Measurements from ENCODE around the gene CASKIN1. TPM values are rescaled to one million over a fixed set of nuclear protein-coding genes. Genes with fewer than 3 reads are reported as not detected.
A peak's percentile ranks its signal among the peaks of the same experiment; 100 is the strongest.

CASKIN1 gene
- total and polyA plus RNA-seq, 10 of the 15 experiments (the other 5 are each of a cell fraction or from before 2014, with no cell fraction given): 0.03 to 0.33 (median 0.11) TPM; not detected in 5

- TF ChIP-seq PKNOX1 (IDR thresholded peaks at IDR 0.05): no peak
Measured at GRCh38 chr16:2177101-2177500, 19.3 kb downstream of the CASKIN1 start (continued).

GRCh38 chr16:2176047-2176446, 20.4 kb downstream of the CASKIN1 start:
- Histone ChIP-seq H3K9me3 (replicated peaks; ENCODE audit: control insufficient read depth, insufficient read depth, low read length) (no peaks in the 10 kb centered on the region), H2AFZ (ENCODE audit: control insufficient read depth, low read depth, low read length) (no peak overlapping the region), H3K9ac (ENCODE audit: control insufficient read depth, insufficient read depth, low read length) (no peak overlapping the region), H3K4me2 (ENCODE audit: control insufficient read depth, insufficient read depth) (no peak overlapping the region), H3K27ac (ENCODE audit: control insufficient read depth, insufficient read depth) (no peak overlapping the region), H3K4me3 (no peak overlapping the region), H3K36me3 (ENCODE audit: control insufficient read depth in 2 of 2, insufficient read depth in 2 of 2, low read length in 1 of 2) (peaks cover 7 to 11% of the 10 kb centered on the region in 2 experiments; a peak in 3 of 4 replicates), H4K20me1 (ENCODE audit: control insufficient read depth, insufficient read depth) (no peaks in the 10 kb centered on the region), H3K27me3 (replicated peaks in 1 of 2; ENCODE audit: control insufficient read depth in 2 of 2, insufficient read depth in 2 of 2, low read length in 1 of 2) (no peaks in the 10 kb centered on the region), H3K79me2 (ENCODE audit: control insufficient read depth, insufficient read depth, low read length) (no peaks in the 10 kb centered on the region), H3K4me1 (ENCODE audit: control insufficient read depth, insufficient read depth, low read length) (no peaks in the 10 kb centered on the region)
- ATAC-seq (no peak), DNase-seq (ENCODE audit: low read depth, low spot score) (no peak), FAIRE-seq (no peak)
- in situ Hi-C loops (cut with MboI): no loop called here
- intact Hi-C loops (cut with micrococcal nuclease; ENCODE audit: unreplicated experiment): no loop called here
- 93% methylated on average over 23 of the region's 23 CpGs for WGBS (ENCODE audit: insufficient coverage, insufficient replicate concordance, low lambda C conversion rate, missing lambda C conversion rate)
- SMC1A ChIA-PET (ENCODE audit: uncharacterized antibody, unreplicated experiment): no interaction called here
- POLR2A ChIA-PET: no interaction called here
- TF ChIP-seq LARP7 (IDR thresholded peaks at IDR 0.05) (no peak), POLR2A (IDR thresholded peaks at IDR 0.05; ENCODE audit: low read depth, low read length) (0 out of 2 replicates have a peak, but pooled peaks have one; percentile 21)
- RAD21 ChIA-PET (ENCODE audit: unreplicated experiment): interaction anchor here (0.5 kb wide), 1 partner anchor 363 kb away, joined by 3 read pairs; no protein-coding TSS in a partner anchor
- BruUV-seq (replicated peaks): no TSS peak
- CTCF ChIA-PET: no interaction called here

GRCh38 chr16:2175454-2175853, 21.0 kb downstream of the CASKIN1 start:
- ATAC-seq (no peak), DNase-seq (ENCODE audit: low read depth, low spot score) (no peak), FAIRE-seq (no peak)
- SMC1A ChIA-PET (ENCODE audit: uncharacterized antibody, unreplicated experiment): no interaction called here
- peaks cover 7 to 11% of the 10 kb centered on the region in 2 experiments; a peak in 3 of 4 replicates for H3K36me3 ChIP-seq (ENCODE audit: control insufficient read depth in 2 of 2, insufficient read depth in 2 of 2, low read length in 1 of 2)
- no peaks in the 10 kb centered on the region for H4K20me1 ChIP-seq (ENCODE audit: control insufficient read depth, insufficient read depth)
- BruUV-seq (replicated peaks): no TSS peak
- H3K27ac ChIP-seq (ENCODE audit: control insufficient read depth, insufficient read depth): no peak overlapping the region
- 100% methylated on average over 9 of the region's 10 CpGs for WGBS (ENCODE audit: insufficient coverage, insufficient replicate concordance, low lambda C conversion rate, missing lambda C conversion rate)
- POLR2A ChIA-PET: no interaction called here
- no peaks in the 10 kb centered on the region for H3K27me3 ChIP-seq (replicated peaks in 1 of 2; ENCODE audit: control insufficient read depth in 2 of 2, insufficient read depth in 2 of 2, low read length in 1 of 2)
- no peaks in the 10 kb centered on the region for H3K79me2 ChIP-seq (ENCODE audit: control insufficient read depth, insufficient read depth, low read length)
- no peaks in the 10 kb centered on the region for H3K4me1 ChIP-seq (ENCODE audit: control insufficient read depth, insufficient read depth, low read length)
- CTCF ChIA-PET: no interaction called here
- in situ Hi-C loops (cut with MboI) (no loop called here), intact Hi-C loops (cut with micrococcal nuclease; ENCODE audit: unreplicated experiment) (no loop called here)
- H3K9ac ChIP-seq (ENCODE audit: control insufficient read depth, insufficient read depth, low read length): no peak overlapping the region
- no peak overlapping the region for H2AFZ ChIP-seq (ENCODE audit: control insufficient read depth, low read depth, low read length)
- H3K9me3 ChIP-seq (replicated peaks; ENCODE audit: control insufficient read depth, insufficient read depth, low read length): no peaks in the 10 kb centered on the region
- no peak overlapping the region for H3K4me2 ChIP-seq (ENCODE audit: control insufficient read depth, insufficient read depth)
- no peak overlapping the region for H3K4me3 ChIP-seq
- RAD21 ChIA-PET (ENCODE audit: unreplicated experiment): interaction anchor here (0.5 kb wide), 1 partner anchor 363 kb away, joined by 3 read pairs; no protein-coding TSS in a partner anchor
- no peak for TF ChIP-seq E2F8 (IDR thresholded peaks at IDR 0.05; ENCODE audit: low read depth, partially characterized antibody)
- TF ChIP-seq MLLT1 (IDR thresholded peaks at IDR 0.05): no peak
- no peak for TF ChIP-seq SREBF2 (IDR thresholded peaks at IDR 0.05; ENCODE audit: low read length)
- TF ChIP-seq NFIC (IDR thresholded peaks at IDR 0.05; ENCODE audit: low read depth, low read length): no peak
- TF ChIP-seq JUND (IDR thresholded peaks at IDR 0.05; ENCODE audit: low read depth, low read length): no peak
- no peak for TF ChIP-seq RELB (IDR thresholded peaks at IDR 0.05; ENCODE audit: low read depth)
